Stimulated activated CD4-positive, alpha-beta T cell treated with anti-CD3 and anti-CD28 coated beads, Interleukin-2, amount 100 ng/mL, for 48 hours (primary cell): Measurements from ENCODE around the gene RILPL2.
"Not testable (repeated sequence)": the region's sequence is repeated elsewhere in the genome, so short reads cannot be mapped to it uniquely, and the experiment has no call there.

Source experiments
- DNase-seq, 2 donors: peaks; one replicate each; pipeline ENCODE4 v3.0.0-alpha.2; 2020

The RILPL2 gene

GRCh38 chr12:123379391-123379790, 57.1 kb downstream of the RILPL2 start:
- DNase-seq: no peak

- DNase-seq: not testable (repeated sequence)
These were observed 64.1 kb downstream of the RILPL2 start for GRCh38 chr12:123372415-123372814.

GRCh38 chr12:123371667-123372368, 64.7 kb downstream of the RILPL2 start:
- not testable (repeated sequence) for DNase-seq

- DNase-seq: no peak
These were observed 67.3 kb downstream of the RILPL2 start for GRCh38 chr12:123369229-123369628.

- DNase-seq: not testable (repeated sequence)
These were observed 68.1 kb downstream of the RILPL2 start for GRCh38 chr12:123368431-123368830.

GRCh38 chr12:123367511-123367910, 69.0 kb downstream of the RILPL2 start:
- DNase-seq: no peak
